Liver (tissue), 9 donors: ENCODE measurements around the gene FKBP5. TPM values are rescaled to one million over a fixed set of nuclear protein-coding genes. Genes with fewer than 3 reads are reported as not detected.

Source experiments
- DNase-seq: peaks from one replicate; pipeline ENCODE4 v3.0.0-alpha.2; 2017; ENCODE audit warnings: low spot score
- H3K27ac ChIP-seq, 2 donors: one replicate each; pipeline ENCODE4 v1.7.0; 2013; ENCODE audit warnings: inconsistent platforms in 2 of 2, low read length in 2 of 2, control low read depth in 1 of 2, low read depth in 1 of 2, mild to moderate bottlenecking in 1 of 2
- H3K27me3 ChIP-seq, 4 donors: one replicate each; pipeline versions ENCODE4 v1.6.1 to v1.7.0; 2013; ENCODE audit warnings: low read length in 3 of 4, inconsistent platforms in 1 of 4, mild to moderate bottlenecking in 1 of 4, moderate library complexity in 1 of 4; ENCODE audit not compliant: control insufficient read depth in 4 of 4, insufficient read depth in 4 of 4
- H3K36me3 ChIP-seq, 4 donors: one replicate each; pipeline versions ENCODE4 v1.6.1 to v1.7.0; 2013; ENCODE audit warnings: low read length in 3 of 4, mild to moderate bottlenecking in 3 of 4, low read depth in 1 of 4, moderate library complexity in 1 of 4; ENCODE audit not compliant: control insufficient read depth in 4 of 4, insufficient read depth in 3 of 4
- H3K4me1 ChIP-seq, 4 donors: one replicate each; pipeline versions ENCODE4 v1.6.1 to v1.7.0; 2013; ENCODE audit warnings: low read length in 3 of 4, mild to moderate bottlenecking in 3 of 4, moderate library complexity in 1 of 4; ENCODE audit not compliant: control insufficient read depth in 4 of 4, insufficient read depth in 4 of 4
- H3K4me3 ChIP-seq, 3 donors: one replicate each; pipeline versions ENCODE4 v1.6.1 to v1.7.0; 2013; ENCODE audit warnings: low read length in 3 of 3, control low read depth in 1 of 3, low read depth in 1 of 3, mild to moderate bottlenecking in 1 of 3
- H3K9ac ChIP-seq, 2 donors: one replicate each; pipeline ENCODE4 v1.7.0; 2013; ENCODE audit warnings: low read length in 2 of 2, mild to moderate bottlenecking in 2 of 2, moderate library complexity in 2 of 2, control low read depth in 1 of 2, low read depth in 1 of 2
- H3K9me3 ChIP-seq, 4 donors: one replicate each; pipeline versions ENCODE4 v1.6.1 to v1.7.0; 2013; ENCODE audit warnings: low read length in 3 of 4; ENCODE audit not compliant: control insufficient read depth in 4 of 4
- EGR1 ChIP-seq, 2 donors: IDR thresholded peaks; 2 replicates each; pipeline ENCODE4 v1.6.1; 2016 to 2018; ENCODE audit warnings: antibody characterized with exemption in 2 of 2, low read depth in 2 of 2
- FOXA1 ChIP-seq: IDR thresholded peaks from 2 replicates; pipeline ENCODE4 v1.6.1; 2016; ENCODE audit warnings: antibody characterized with exemption
- FOXA2 ChIP-seq: IDR thresholded peaks from 2 replicates; pipeline ENCODE4 v1.6.1; 2016; ENCODE audit warnings: antibody characterized with exemption
- GABPA ChIP-seq, 2 donors: IDR thresholded peaks in 1 of 2; conservative IDR thresholded peaks in 1 of 2; 2 replicates each; pipeline ENCODE4 v1.6.1; 2016; ENCODE audit warnings: antibody characterized with exemption in 2 of 2, mild to moderate bottlenecking in 1 of 2, moderate library complexity in 1 of 2
- HNF4A ChIP-seq, 2 donors: conservative IDR thresholded peaks; 2 replicates each; pipeline ENCODE4 v1.6.1; 2016; ENCODE audit warnings: antibody characterized with exemption in 2 of 2, mild to moderate bottlenecking in 2 of 2
- HNF4G ChIP-seq: IDR thresholded peaks from 2 replicates; pipeline ENCODE4 v1.6.1; 2016; ENCODE audit warnings: antibody characterized with exemption
- JUND ChIP-seq, 2 donors: IDR thresholded peaks; 2 replicates each; pipeline ENCODE4 v1.6.1; 2016; ENCODE audit warnings: antibody characterized with exemption in 2 of 2
- NR2F2 ChIP-seq: IDR thresholded peaks from 2 replicates; pipeline ENCODE4 v1.6.1; 2016; ENCODE audit warnings: antibody characterized with exemption
- RAD21 ChIP-seq, 2 donors: IDR thresholded peaks; 2 replicates each; pipeline ENCODE4 v1.6.1; 2016; ENCODE audit warnings: antibody characterized with exemption in 2 of 2, mild to moderate bottlenecking in 2 of 2
- RXRA ChIP-seq, 2 donors: IDR thresholded peaks; 2 replicates each; pipeline ENCODE4 v1.6.1; 2017 to 2018; ENCODE audit warnings: antibody characterized with exemption in 2 of 2, mild to moderate bottlenecking in 1 of 2
- SP1 ChIP-seq: IDR thresholded peaks from 2 replicates; pipeline ENCODE4 v1.6.1; 2018; ENCODE audit warnings: antibody characterized with exemption, mild to moderate bottlenecking
- TAF1 ChIP-seq: conservative IDR thresholded peaks from 2 replicates; pipeline ENCODE4 v1.6.1; 2016; ENCODE audit warnings: antibody characterized with exemption, mild to moderate bottlenecking
- YY1 ChIP-seq: IDR thresholded peaks from 2 replicates; pipeline ENCODE4 v1.6.1; 2016; ENCODE audit warnings: antibody characterized with exemption, mild to moderate bottlenecking
- WGBS: extraction: QIAGEN DNeasy Blood & Tissue Kit; methylation state at CpG from one replicate; pipeline ENCODE4 v1.1.7; 2013; 5-methylcytosine and 5-hydroxymethylcytosine counted together
- polyA plus RNA-seq, 2 donors: library from polyadenylated mRNA; stranded (reverse) in 1 of 2; unstranded in 1 of 2; fragments of 200-250 nt in 1 of 2; fragments of >200 nt in 1 of 2; fragmentation: Nextera tagmentation in 1 of 2; extraction: Ambion mirVana in 1 of 2; gene quantifications; one replicate each; pipeline versions ENCODE4 v1.2.1 to v1.2.3, GENCODE V29; 2013 to 2015
- total RNA-seq, 2 donors: library from RNA; depleted of rRNA; stranded (reverse); fragments of >200 nt; gene quantifications; one replicate each; pipeline ENCODE4 v1.2.3, GENCODE V29; 2014
- TF ChIP-seq, protein P1 (sequence below): IDR thresholded peaks from 2 replicates; pipeline ENCODE4 v1.6.1; 2016; ENCODE audit warnings: antibody characterized with exemption
- TF ChIP-seq, protein P2 (sequence below): IDR thresholded peaks from 2 replicates; pipeline ENCODE4 v1.6.1; 2016; ENCODE audit warnings: antibody characterized with exemption
- TF ChIP-seq, protein P3 (sequence below): IDR thresholded peaks from 2 replicates; pipeline ENCODE4 v1.6.1; 2016; ENCODE audit warnings: antibody characterized with exemption, mild to moderate bottlenecking
- TF ChIP-seq, protein P4 (sequence below): fragments of 150-350 bp; IDR thresholded peaks from 2 replicates; pipeline ENCODE4 v1.5.1; 2017; ENCODE audit warnings: improper control_type of control experiment, low read depth, low read length; ENCODE audit not compliant: missing input control
- TF ChIP-seq, protein P5 (sequence below): IDR thresholded peaks from 2 replicates; pipeline ENCODE4 v1.6.1; 2016; ENCODE audit warnings: antibody characterized with exemption
- donor health status: healthy.
- donor health status: healthy.
- donor health status: healthy.
- donor health status: healthy.
- donor health status: healthy.

Gene FKBP5
- total and polyA plus RNA-seq, 4 donors, result 10.3 to 132 (median 63.7) TPM

DNA sequence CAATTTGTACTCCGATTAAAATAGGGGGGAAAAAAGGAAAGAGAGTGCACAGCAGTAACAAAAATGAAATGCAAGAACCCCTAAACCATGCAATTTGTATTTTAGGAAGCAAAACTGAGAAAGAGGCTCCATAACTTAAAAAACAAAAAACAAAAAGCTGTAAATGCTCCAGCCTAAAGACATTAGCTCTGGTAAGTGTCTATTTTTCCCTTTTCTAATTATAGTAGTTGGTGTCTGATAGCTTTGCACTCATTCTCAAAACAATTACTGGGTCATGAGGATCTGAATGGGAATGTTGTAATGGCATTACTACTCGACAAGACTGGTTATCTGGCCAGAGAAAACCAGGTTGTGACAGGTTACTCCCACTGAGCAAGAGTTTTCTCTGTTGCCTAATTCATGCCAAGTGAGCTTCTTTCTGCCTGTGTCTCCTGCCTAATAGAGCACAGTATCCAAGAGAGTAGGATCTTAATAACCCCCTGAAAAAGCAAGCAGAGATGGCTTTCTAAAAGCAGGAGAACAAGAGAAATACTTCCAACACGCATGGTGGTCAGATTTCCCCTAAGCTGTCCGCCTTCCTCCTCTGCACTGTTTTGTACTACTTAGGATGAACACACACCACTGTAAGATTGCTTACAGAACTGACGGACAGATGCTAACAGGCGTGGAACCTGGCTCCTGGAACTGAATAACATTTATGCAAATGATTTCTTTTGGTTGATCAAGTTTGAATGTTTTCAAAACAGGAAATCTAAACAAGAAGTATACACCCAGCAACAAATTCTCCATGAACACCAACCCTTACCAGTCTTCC lies 86.4 kb downstream of the FKBP5 start:
- peak overlapping the region; percentile 40 to 70 for H3K9ac ChIP-seq
- no peaks in the 10 kb centered on the region for H3K27me3 ChIP-seq
- H3K9me3 ChIP-seq, result no peaks in the 10 kb centered on the region
- H3K27ac ChIP-seq, result peak overlapping the region; percentile 89 to 92
- peaks cover 2 to 36% (median 26%) of the 10 kb centered on the region in 4 donors for H3K4me1 ChIP-seq
- 50% methylated on average over 6 of the region's 6 CpGs for WGBS
- no peak for DNase-seq
- H3K4me3 ChIP-seq, result no peak overlapping the region
- peak in 1 of 2 donors; percentile 7 for TF ChIP-seq HNF4A (conservative IDR thresholded peaks at IDR 0.05)
- peak in 1 of 2 donors; percentile 9 for TF ChIP-seq JUND (IDR thresholded peaks at IDR 0.05)
- TF ChIP-seq, protein P1, sequence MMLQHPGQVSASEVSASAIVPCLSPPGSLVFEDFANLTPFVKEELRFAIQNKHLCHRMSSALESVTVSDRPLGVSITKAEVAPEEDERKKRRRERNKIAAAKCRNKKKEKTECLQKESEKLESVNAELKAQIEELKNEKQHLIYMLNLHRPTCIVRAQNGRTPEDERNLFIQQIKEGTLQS, result no peak
- H3K36me3 ChIP-seq, result peaks cover 0 to 3% (median 2%) of the 10 kb centered on the region in 4 donors

DNA sequence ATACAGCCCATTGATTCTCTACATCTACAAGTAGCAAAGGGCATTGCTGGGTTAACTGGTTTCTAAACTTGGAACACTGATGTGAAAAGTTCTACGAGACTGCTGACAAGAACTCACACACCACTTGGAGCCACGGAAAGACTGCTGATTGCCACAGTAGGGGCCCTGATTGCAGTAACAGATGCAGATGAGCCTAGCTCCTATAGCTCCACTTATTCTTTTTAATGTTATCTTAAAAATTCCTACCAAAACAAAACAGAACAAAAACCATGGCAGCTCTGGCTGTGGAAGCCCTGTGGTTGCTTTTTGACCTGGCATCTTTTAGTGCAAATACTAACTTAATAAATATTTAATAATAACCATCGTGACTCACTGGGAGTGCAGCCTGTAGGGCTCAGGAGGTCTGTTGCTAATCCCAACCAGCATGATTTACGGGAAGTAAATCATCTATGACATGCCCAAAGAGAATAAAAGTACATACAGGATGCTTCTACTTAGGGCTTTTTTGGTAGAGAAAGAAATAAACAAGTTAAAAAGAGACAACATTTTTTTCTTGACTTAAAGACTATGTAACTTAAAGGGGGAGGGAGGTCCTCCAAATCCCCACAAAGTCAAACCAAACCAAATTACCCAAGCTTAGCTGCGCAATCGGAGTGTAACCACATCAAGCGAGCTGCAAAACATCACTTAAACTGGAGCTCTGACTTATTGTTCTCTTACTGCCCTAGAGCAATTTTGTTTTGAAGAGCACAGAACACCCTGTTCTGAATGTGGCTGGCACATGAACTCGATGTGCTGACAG lies 87.2 kb downstream of the FKBP5 start:
- peaks cover 2 to 36% (median 26%) of the 10 kb centered on the region in 4 donors for H3K4me1 ChIP-seq
- peaks cover 7 to 11% (median 8%) of the 10 kb centered on the region in 4 donors for H3K36me3 ChIP-seq
- TF ChIP-seq, protein P2, sequence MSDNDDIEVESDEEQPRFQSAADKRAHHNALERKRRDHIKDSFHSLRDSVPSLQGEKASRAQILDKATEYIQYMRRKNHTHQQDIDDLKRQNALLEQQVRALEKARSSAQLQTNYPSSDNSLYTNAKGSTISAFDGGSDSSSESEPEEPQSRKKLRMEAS, result peak; percentile 7
- TF ChIP-seq, protein P3, sequence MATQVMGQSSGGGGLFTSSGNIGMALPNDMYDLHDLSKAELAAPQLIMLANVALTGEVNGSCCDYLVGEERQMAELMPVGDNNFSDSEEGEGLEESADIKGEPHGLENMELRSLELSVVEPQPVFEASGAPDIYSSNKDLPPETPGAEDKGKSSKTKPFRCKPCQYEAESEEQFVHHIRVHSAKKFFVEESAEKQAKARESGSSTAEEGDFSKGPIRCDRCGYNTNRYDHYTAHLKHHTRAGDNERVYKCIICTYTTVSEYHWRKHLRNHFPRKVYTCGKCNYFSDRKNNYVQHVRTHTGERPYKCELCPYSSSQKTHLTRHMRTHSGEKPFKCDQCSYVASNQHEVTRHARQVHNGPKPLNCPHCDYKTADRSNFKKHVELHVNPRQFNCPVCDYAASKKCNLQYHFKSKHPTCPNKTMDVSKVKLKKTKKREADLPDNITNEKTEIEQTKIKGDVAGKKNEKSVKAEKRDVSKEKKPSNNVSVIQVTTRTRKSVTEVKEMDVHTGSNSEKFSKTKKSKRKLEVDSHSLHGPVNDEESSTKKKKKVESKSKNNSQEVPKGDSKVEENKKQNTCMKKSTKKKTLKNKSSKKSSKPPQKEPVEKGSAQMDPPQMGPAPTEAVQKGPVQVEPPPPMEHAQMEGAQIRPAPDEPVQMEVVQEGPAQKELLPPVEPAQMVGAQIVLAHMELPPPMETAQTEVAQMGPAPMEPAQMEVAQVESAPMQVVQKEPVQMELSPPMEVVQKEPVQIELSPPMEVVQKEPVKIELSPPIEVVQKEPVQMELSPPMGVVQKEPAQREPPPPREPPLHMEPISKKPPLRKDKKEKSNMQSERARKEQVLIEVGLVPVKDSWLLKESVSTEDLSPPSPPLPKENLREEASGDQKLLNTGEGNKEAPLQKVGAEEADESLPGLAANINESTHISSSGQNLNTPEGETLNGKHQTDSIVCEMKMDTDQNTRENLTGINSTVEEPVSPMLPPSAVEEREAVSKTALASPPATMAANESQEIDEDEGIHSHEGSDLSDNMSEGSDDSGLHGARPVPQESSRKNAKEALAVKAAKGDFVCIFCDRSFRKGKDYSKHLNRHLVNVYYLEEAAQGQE, result no peak
- no peak for TF ChIP-seq FOXA2
- TF ChIP-seq HNF4A (conservative IDR thresholded peaks at IDR 0.05), result no peak
- TF ChIP-seq RAD21 (IDR thresholded peaks at IDR 0.05), result no peak
- no peak for TF ChIP-seq EGR1 (IDR thresholded peaks at IDR 0.05; ENCODE audit: low read depth in 2 of 2)
- no peak for TF ChIP-seq YY1
- TF ChIP-seq JUND (IDR thresholded peaks at IDR 0.05), result peak in 1 of 2 donors; percentile 71
- no peak for TF ChIP-seq HNF4G
- TF ChIP-seq, protein P4, sequence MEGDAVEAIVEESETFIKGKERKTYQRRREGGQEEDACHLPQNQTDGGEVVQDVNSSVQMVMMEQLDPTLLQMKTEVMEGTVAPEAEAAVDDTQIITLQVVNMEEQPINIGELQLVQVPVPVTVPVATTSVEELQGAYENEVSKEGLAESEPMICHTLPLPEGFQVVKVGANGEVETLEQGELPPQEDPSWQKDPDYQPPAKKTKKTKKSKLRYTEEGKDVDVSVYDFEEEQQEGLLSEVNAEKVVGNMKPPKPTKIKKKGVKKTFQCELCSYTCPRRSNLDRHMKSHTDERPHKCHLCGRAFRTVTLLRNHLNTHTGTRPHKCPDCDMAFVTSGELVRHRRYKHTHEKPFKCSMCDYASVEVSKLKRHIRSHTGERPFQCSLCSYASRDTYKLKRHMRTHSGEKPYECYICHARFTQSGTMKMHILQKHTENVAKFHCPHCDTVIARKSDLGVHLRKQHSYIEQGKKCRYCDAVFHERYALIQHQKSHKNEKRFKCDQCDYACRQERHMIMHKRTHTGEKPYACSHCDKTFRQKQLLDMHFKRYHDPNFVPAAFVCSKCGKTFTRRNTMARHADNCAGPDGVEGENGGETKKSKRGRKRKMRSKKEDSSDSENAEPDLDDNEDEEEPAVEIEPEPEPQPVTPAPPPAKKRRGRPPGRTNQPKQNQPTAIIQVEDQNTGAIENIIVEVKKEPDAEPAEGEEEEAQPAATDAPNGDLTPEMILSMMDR, result no peak
- peak; percentile 97 for TF ChIP-seq SP1
- TF ChIP-seq GABPA (IDR thresholded peaks at IDR 0.05 in 1 of 2, conservative IDR thresholded peaks at IDR 0.05 in 1 of 2), result no peak
- TF ChIP-seq, protein P5, sequence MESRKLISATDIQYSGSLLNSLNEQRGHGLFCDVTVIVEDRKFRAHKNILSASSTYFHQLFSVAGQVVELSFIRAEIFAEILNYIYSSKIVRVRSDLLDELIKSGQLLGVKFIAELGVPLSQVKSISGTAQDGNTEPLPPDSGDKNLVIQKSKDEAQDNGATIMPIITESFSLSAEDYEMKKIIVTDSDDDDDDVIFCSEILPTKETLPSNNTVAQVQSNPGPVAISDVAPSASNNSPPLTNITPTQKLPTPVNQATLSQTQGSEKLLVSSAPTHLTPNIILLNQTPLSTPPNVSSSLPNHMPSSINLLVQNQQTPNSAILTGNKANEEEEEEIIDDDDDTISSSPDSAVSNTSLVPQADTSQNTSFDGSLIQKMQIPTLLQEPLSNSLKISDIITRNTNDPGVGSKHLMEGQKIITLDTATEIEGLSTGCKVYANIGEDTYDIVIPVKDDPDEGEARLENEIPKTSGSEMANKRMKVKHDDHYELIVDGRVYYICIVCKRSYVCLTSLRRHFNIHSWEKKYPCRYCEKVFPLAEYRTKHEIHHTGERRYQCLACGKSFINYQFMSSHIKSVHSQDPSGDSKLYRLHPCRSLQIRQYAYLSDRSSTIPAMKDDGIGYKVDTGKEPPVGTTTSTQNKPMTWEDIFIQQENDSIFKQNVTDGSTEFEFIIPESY, result no peak
- no peak for TF ChIP-seq FOXA1
- peak; percentile 33 for TF ChIP-seq TAF1
- peak; percentile 90 for TF ChIP-seq NR2F2
- TF ChIP-seq, protein P1, result no peak
- peak; percentile 42 to 76 for TF ChIP-seq RXRA (IDR thresholded peaks at IDR 0.05)
- no peak for DNase-seq
- H3K4me3 ChIP-seq, result no peak overlapping the region
- H3K9me3 ChIP-seq, result no peaks in the 10 kb centered on the region
- peak overlapping the region; percentile 53 to 70 for H3K9ac ChIP-seq
- peak overlapping the region; percentile 89 to 92 for H3K27ac ChIP-seq
- 11% methylated on average over 8 of the region's 8 CpGs for WGBS
- no peaks in the 10 kb centered on the region for H3K27me3 ChIP-seq
